IPS-15b (cell line): ENCODE data around the gene VAT1.
"Not testable (repeated sequence)": the region's sequence is repeated elsewhere in the genome, so short reads cannot be mapped to it uniquely, and the experiment has no call there.

Experiments
- H3K27me3 ChIP-seq: one replicate; pipeline ENCODE4 v1.6.1; 2013; ENCODE audit warnings: low read length; ENCODE audit not compliant: control insufficient read depth, insufficient read depth
- H3K36me3 ChIP-seq: one replicate; pipeline ENCODE4 v1.6.1; 2013; ENCODE audit warnings: low read length; ENCODE audit not compliant: control insufficient read depth, insufficient read depth
- H3K4me1 ChIP-seq: one replicate; pipeline ENCODE4 v1.6.1; 2013; ENCODE audit warnings: mild to moderate bottlenecking, low read length; ENCODE audit not compliant: control insufficient read depth, insufficient read depth
- H3K4me3 ChIP-seq: one replicate; pipeline ENCODE4 v1.5.1; 2013; ENCODE audit warnings: low read depth, low read length
- H3K9ac ChIP-seq: one replicate; pipeline ENCODE4 v1.6.1; 2013; ENCODE audit warnings: low read depth, mild to moderate bottlenecking, low read length
- H3K9me3 ChIP-seq: one replicate; pipeline ENCODE4 v1.6.1; 2013; ENCODE audit warnings: mild to moderate bottlenecking, low read length; ENCODE audit not compliant: control insufficient read depth, insufficient read depth

VAT1 gene

GRCh38 chr17:42979511-42980273 is 42.5 kb downstream of the VAT1 start, which contains the start of gene PTGES3L:
Gene PTGES3L, minus strand, starts transcription at chr17:42980080. Its CDS starts 27 bp downstream, at chr17:42980053.
- no peaks in the 10 kb centered on the region for H3K36me3 ChIP-seq
- no peaks in the 10 kb centered on the region for H3K4me1 ChIP-seq

GRCh38 chr17:42975701-42976100 is 46.5 kb downstream of the VAT1 start:
- H3K4me3 ChIP-seq, H3K36me3 ChIP-seq, H3K27me3 ChIP-seq, H3K9me3 ChIP-seq, H3K4me1 ChIP-seq, H3K9ac ChIP-seq: not testable (repeated sequence)

More at GRCh38 chr17:42979511-42980273, 42.5 kb downstream of the VAT1 start, which contains the start of gene PTGES3L:
- Histone ChIP-seq H3K9me3 (no peaks in the 10 kb centered on the region), H3K27me3 (no peaks in the 10 kb centered on the region), H3K4me3 (peak within 1 kb of the TSS; percentile 94), H3K9ac (peak within 1 kb of the TSS; percentile 70)

- no peaks in the 10 kb centered on the region for H3K27me3 ChIP-seq
- no peaks in the 10 kb centered on the region for H3K4me1 ChIP-seq
- H3K9me3 ChIP-seq, result no peaks in the 10 kb centered on the region
- H3K9ac ChIP-seq, result no peak overlapping the region
- no peak overlapping the region for H3K4me3 ChIP-seq
- H3K36me3 ChIP-seq, result no peaks in the 10 kb centered on the region
Observed at GRCh38 chr17:42975265-42975664, 46.9 kb downstream of the VAT1 start.

GRCh38 chr17:42973323-42973722 is 48.9 kb downstream of the VAT1 start:
- not testable (repeated sequence) for H3K9me3 ChIP-seq, H3K27me3 ChIP-seq, H3K36me3 ChIP-seq, H3K4me3 ChIP-seq, H3K4me1 ChIP-seq, H3K9ac ChIP-seq

- Histone ChIP-seq H3K27me3 (no peaks in the 10 kb centered on the region), H3K9ac (no peak overlapping the region), H3K36me3 (no peaks in the 10 kb centered on the region), H3K4me1 (no peaks in the 10 kb centered on the region), H3K4me3 (no peak overlapping the region), H3K9me3 (no peaks in the 10 kb centered on the region)
Observed at GRCh38 chr17:42971589-42971988, 50.6 kb downstream of the VAT1 start.

GRCh38 chr17:42969001-42969581 is 53.1 kb downstream of the VAT1 start:
- H3K36me3 ChIP-seq, result no peaks in the 10 kb centered on the region
- no peak overlapping the region for H3K9ac ChIP-seq
- no peaks in the 10 kb centered on the region for H3K9me3 ChIP-seq
- no peaks in the 10 kb centered on the region for H3K4me1 ChIP-seq
- H3K4me3 ChIP-seq, result no peak overlapping the region
- no peaks in the 10 kb centered on the region for H3K27me3 ChIP-seq

- Histone ChIP-seq H3K9me3 (no peaks in the 10 kb centered on the region), H3K4me1 (no peaks in the 10 kb centered on the region), H3K4me3 (no peak overlapping the region), H3K9ac (no peak overlapping the region), H3K27me3 (no peaks in the 10 kb centered on the region), H3K36me3 (no peaks in the 10 kb centered on the region)
Observed at GRCh38 chr17:42967925-42968324, 54.3 kb downstream of the VAT1 start.
